ENCODE data around the gene MEOX2.

The MEOX2 gene

GRCh38 chr7:15594461-15594860 lies 92.0 kb downstream of the MEOX2 start:
- Histone ChIP-seq H3K9ac (ENCODE audit: low read depth, low read length, poor library complexity, severe bottlenecking) (no peak overlapping the region), H3K9me3 (ENCODE audit: insufficient read depth, low read depth, low read length) (peaks cover 4% of the 10 kb centered on the region; the same call in 1 of the 2 replicates), H3K27me3 (ENCODE audit: insufficient read depth, low read length, poor library complexity, severe bottlenecking) (no peaks in the 10 kb centered on the region), H4K20me1 (ENCODE audit: insufficient read depth, low read length, poor library complexity, severe bottlenecking) (no peaks in the 10 kb centered on the region), H2AFZ (ENCODE audit: low read length) (no peak overlapping the region), H3K9me2 (replicated peaks; ENCODE audit: low read depth, low read length) (no peaks in the 10 kb centered on the region), H3K4me1 (ENCODE audit: insufficient read depth, low read length, poor library complexity, severe bottlenecking) (no peaks in the 10 kb centered on the region), H3F3A (ENCODE audit: low read depth) (no peaks in the 10 kb centered on the region), H3K36me3 (ENCODE audit: insufficient read depth, low read length) (no peaks in the 10 kb centered on the region), H3K79me2 (ENCODE audit: insufficient read depth, low read length) (no peaks in the 10 kb centered on the region), H3K4me2 (ENCODE audit: low read depth, low read length, poor library complexity, severe bottlenecking) (no peak overlapping the region), H3K4me3 (ENCODE audit: low read length, poor library complexity, severe bottlenecking) (no peak overlapping the region)
- TF ChIP-seq EZH2phosphoT487 (IDR thresholded peaks at IDR 0.05; ENCODE audit: borderline replicate concordance) (no peak), CTCF (conservative IDR thresholded peaks at IDR 0.05; ENCODE audit: low read length) (no peak)

GRCh38 chr7:15593382-15593781 lies 93.1 kb downstream of the MEOX2 start:
- Histone ChIP-seq H3K4me3 (ENCODE audit: low read length, poor library complexity, severe bottlenecking) (no peak overlapping the region), H3K27me3 (ENCODE audit: insufficient read depth, low read length, poor library complexity, severe bottlenecking) (no peaks in the 10 kb centered on the region), H3K9me2 (replicated peaks; ENCODE audit: low read depth, low read length) (no peaks in the 10 kb centered on the region), H3K9me3 (ENCODE audit: insufficient read depth, low read depth, low read length) (no peaks in the 10 kb centered on the region), H3K79me2 (ENCODE audit: insufficient read depth, low read length) (no peaks in the 10 kb centered on the region), H3K36me3 (ENCODE audit: insufficient read depth, low read length) (no peaks in the 10 kb centered on the region), H4K20me1 (ENCODE audit: insufficient read depth, low read length, poor library complexity, severe bottlenecking) (no peaks in the 10 kb centered on the region), H3K4me1 (ENCODE audit: insufficient read depth, low read length, poor library complexity, severe bottlenecking) (no peaks in the 10 kb centered on the region), H3K9ac (ENCODE audit: low read depth, low read length, poor library complexity, severe bottlenecking) (no peak overlapping the region), H3K4me2 (ENCODE audit: low read depth, low read length, poor library complexity, severe bottlenecking) (no peak overlapping the region), H3F3A (ENCODE audit: low read depth) (no peaks in the 10 kb centered on the region), H2AFZ (ENCODE audit: low read length) (no peak overlapping the region)
- TF ChIP-seq CTCF (conservative IDR thresholded peaks at IDR 0.05; ENCODE audit: low read length) (no peak), EZH2phosphoT487 (IDR thresholded peaks at IDR 0.05; ENCODE audit: borderline replicate concordance) (no peak)

GRCh38 chr7:15586266-15586665 lies 100.2 kb downstream of the MEOX2 start:
- H2AFZ ChIP-seq (ENCODE audit: low read length), result no peak overlapping the region
- no peak overlapping the region for H3K4me2 ChIP-seq (ENCODE audit: low read depth, low read length, poor library complexity, severe bottlenecking)
- no peaks in the 10 kb centered on the region for H3K27me3 ChIP-seq (ENCODE audit: insufficient read depth, low read length, poor library complexity, severe bottlenecking)
- peaks cover 2% of the 10 kb centered on the region; the same call in 1 of the 2 replicates for H3K9me3 ChIP-seq (ENCODE audit: insufficient read depth, low read depth, low read length)
- H4K20me1 ChIP-seq (ENCODE audit: insufficient read depth, low read length, poor library complexity, severe bottlenecking), result no peaks in the 10 kb centered on the region
- no peaks in the 10 kb centered on the region for H3K9me2 ChIP-seq (replicated peaks; ENCODE audit: low read depth, low read length)
- no peak overlapping the region for H3K4me3 ChIP-seq (ENCODE audit: low read length, poor library complexity, severe bottlenecking)
- H3K9ac ChIP-seq (ENCODE audit: low read depth, low read length, poor library complexity, severe bottlenecking), result no peak overlapping the region
- H3K79me2 ChIP-seq (ENCODE audit: insufficient read depth, low read length), result no peaks in the 10 kb centered on the region
- H3F3A ChIP-seq (ENCODE audit: low read depth), result no peaks in the 10 kb centered on the region
- no peaks in the 10 kb centered on the region for H3K36me3 ChIP-seq (ENCODE audit: insufficient read depth, low read length)
- H3K4me1 ChIP-seq (ENCODE audit: insufficient read depth, low read length, poor library complexity, severe bottlenecking), result no peaks in the 10 kb centered on the region
- TF ChIP-seq EZH2phosphoT487 (IDR thresholded peaks at IDR 0.05; ENCODE audit: borderline replicate concordance) (no peak), CTCF (conservative IDR thresholded peaks at IDR 0.05; ENCODE audit: low read length) (no peak)
